Neural progenitor cell (in vitro differentiated cells): Measurements from ENCODE around the gene NHLRC4.

Experiments
- CTCF ChIP-seq: fragments of 200-600 bp; sonication (generic); IDR thresholded peaks from 2 replicates; pipeline ENCODE4 v1.5.1; 2017; ENCODE audit warnings: antibody characterized with exemption, mild to moderate bottlenecking
- EZH2 ChIP-seq: fragments of 200-600 bp; sonication (generic); IDR thresholded peaks from 2 replicates; pipeline ENCODE4 v1.6.1; 2017; ENCODE audit warnings: antibody characterized with exemption, mild to moderate bottlenecking, moderate library complexity

- TF ChIP-seq EZH2 (no peak), CTCF (no peak)
Measured at GRCh38 chr16:616733-617586, 50.2 kb downstream of the NHLRC4 start.
